GM18519 (cell line): ENCODE results near the gene ZBTB42.

Experiments used
- ATAC-seq: cut with Tn5 transposase; IDR thresholded peaks from one replicate; pipeline ENCODE4 v1.9.1; 2021; ENCODE audit warnings: mild to moderate bottlenecking, moderate library complexity; ENCODE audit not compliant: unreplicated experiment, low FRiP score

The ZBTB42 gene

DNA sequence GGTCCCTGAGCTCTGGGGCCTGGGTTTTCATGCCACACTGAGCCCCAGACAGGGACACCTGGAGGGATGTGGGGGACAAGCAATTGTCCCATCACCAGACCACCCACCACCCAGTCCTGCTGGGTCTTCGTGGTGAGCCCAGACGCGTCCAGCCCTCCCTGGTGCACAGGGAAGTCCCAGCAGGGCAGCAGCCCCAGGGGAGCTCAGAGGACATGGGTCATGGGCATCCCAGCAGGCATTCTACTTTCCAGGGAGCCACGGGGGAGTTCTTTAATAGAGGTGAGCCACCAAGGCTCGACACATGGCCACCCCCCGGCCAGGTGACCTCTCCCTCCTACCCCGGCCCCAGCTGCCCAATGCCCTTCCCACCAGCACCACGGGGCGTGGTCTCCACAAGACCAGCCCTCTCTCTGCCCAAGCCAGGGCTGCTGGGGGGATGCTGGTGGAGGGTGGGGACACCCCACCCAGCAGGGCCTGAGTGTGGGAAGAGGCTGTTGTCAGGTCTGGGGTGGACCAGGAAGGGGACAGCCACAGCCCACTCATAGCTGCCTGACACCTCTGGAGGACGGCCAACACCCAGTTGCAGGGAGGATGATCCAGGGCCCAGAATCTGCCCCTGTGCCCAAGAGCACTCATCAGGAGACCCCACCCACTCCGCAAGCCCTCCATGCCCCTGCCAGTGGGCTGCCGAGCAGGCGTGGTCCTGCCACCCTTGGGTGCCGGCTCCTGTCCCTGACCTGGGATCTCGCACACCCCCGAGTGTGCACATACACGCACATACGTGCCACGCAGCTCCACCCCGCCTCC, 19.4 kb upstream of the ZBTB42 start:
- ATAC-seq, result no peak

DNA sequence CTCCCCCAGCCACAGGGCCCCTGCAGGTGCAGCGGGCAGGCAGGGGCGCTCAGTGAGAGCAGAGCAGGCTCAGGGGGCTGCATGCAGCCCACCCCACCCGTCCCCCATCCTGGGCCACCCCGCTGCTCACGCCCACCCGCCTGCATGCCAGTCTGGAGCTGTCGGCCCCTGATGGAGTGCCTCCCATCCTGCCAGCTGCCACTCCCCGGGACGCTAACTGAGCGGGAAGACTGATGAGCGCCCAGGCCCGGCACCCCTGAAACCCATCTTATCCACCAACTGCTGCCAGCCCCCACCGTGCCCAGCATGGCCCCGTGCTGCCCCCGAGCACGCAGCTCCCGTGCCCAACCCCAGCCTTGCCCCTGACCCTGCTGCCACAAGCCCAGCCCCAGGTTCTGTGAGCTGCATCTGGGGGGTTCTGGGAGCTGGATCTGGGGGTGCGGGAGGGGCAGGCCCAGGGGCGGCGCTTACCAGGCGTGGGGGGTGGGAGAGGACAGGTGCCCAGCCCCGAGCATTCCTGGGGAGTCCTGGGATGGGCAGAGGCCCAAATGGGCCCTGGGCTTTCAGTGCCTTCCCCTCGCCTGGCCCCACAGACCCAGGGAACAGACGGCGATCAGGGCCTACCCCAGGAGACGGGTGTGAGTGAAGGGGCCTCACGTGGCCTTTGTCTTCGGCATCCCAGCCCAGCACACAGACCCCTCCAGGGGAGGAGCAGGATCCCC, 18.7 kb upstream of the ZBTB42 start:
- no peak for ATAC-seq

DNA sequence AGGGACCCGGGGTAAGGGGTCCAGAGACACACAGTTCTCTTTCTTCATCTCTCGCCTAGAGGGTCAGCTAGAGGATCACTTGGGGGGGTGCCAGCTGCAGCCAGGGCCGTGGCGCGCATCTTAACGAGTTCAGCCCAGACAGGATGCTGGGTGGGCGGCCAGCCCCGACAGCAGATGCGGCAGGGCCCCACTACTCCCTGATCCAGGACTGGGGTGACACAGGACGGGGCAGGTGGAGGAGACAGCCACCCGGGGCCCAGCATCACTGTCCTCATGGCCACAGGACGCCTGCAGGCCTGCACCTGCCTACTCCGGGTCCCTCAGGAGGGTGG, 18.1 kb upstream of the ZBTB42 start:
- no peak for ATAC-seq

DNA sequence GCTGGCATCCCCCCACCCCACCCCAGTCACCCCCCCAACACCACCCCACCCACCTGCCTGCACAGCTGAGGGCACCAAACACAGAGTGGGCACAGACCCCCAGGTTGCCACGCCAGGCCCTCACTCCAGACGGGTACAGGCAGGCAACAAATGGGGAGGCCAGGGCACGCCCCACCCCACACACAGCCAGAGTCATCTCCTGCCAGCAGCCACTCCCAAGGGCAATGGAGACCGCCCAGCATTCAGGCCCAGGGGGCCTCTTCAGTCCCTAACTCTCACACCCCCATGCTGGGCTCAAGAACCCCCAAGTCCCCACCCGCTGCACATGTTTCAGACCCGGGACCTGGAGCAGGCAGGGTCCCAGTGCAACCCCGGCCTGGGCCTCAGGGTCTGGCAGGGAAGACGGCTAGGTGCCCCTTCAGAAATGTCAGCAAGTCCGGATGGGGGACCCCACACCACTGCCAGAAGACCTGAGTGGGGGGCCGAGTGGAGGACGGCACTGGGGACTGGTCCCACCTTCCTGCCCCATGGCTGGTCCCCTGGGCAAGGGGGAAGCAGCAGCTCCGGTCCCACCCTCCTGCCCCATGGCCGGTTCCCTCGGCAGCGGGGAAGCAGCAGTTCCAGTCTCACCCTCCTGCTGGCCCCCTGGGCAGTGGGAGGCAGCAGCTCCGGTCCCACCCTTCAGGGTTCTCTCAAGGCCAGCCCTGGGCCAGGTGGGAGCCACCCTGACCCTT, 17.2 kb upstream of the ZBTB42 start:
- no peak for ATAC-seq

DNA sequence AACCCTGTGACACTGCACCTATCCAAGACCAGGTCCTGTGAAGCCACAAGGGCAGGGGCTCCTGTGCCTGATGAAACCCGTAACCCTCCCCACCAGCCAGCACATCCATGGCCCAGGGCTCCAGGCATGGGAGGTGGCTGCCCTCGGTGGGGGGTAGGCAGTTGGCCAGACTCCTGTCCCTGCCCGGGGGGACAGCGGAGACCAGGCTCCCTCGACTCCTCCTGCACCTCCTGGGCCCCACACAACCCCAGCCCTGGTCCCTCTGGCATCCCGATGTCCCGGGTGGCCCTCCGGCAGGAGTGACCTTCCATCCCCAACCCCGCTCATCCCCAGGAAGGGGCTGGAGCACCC, 16.7 kb upstream of the ZBTB42 start:
- ATAC-seq, result no peak

DNA sequence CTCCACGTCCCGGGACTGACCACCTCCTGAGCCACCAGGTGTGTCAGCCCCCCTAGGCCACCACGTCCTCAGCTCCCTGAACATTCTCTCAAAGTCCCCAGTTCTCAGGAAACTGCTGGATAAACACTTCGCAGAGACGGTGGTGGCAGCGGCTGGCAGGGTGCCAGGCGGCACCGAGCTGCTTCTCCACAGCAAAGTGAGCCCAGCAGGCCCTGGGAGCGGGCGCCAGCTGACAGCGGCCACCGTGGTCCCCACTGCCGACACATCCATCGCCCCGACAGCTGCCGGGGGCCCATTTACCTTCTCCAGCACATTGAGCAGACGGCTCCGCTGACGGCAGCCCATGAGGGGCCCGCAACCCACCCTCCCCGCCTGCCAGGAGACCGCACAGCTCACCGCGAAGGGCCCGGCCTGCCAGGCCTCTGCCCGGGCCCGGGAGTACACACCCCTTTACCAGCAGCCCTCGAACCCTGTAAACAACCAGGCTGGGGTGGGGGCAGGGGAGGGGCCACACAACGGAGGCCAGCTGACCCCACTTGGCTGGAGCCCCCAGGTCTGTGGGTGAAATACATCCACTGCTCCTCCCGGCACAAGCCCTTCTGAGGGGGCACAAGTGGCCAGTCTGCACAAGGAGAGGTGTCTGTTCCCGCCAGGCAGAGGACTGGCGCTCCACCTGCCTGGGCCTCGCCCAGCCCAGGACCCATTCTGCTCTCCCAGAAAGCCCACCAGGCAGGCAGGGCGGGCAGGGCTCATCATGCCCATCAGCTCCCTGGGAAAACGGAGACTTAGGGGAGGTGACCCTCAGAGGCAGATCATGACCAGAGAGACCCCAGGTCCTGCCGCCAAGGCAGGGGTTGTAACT, 15.8 kb upstream of the ZBTB42 start:
- no peak for ATAC-seq

DNA sequence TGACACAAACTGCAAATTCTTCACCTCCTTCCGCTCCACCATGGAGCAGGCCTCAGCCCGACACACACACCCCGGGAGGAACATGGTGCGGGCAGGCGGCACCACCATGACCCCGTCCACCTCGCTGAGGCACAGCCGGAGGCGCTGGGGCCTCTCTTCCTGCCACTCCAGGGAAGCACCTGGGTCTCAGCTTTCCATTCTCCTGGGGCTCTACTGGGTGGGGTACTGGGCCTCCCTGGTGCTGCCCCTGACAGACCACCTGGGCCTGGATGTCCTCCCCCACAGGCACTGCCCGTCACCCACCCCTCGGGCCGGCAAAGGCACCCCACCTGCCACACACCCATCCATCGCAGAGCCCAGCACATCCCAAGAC, 15.2 kb upstream of the ZBTB42 start:
- ATAC-seq, result no peak

DNA sequence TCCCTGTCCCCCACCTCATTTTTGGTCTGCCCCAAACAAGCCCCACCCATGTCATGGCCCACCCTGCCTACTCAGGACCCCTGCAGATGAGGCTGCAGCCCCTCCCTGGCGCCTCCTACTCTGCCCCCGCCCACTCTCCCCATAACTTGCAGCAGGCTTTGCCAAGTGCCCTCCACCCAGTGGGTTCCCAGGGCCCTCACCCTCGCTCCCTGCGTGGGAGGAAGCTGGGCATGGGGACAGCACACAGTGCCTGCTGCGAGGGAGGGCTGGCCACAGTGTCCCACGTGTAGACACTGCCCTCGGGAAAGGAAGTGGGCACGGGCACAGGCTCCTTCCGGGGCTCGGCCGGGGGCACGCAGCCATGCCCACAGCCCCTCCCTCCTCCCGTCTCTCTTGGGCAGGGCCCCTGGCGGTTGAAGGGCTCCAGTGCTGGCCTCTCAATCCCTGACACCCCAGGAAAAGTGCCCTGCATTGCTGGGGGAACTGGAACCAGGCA, 14.8 kb upstream of the ZBTB42 start:
- no peak for ATAC-seq

DNA sequence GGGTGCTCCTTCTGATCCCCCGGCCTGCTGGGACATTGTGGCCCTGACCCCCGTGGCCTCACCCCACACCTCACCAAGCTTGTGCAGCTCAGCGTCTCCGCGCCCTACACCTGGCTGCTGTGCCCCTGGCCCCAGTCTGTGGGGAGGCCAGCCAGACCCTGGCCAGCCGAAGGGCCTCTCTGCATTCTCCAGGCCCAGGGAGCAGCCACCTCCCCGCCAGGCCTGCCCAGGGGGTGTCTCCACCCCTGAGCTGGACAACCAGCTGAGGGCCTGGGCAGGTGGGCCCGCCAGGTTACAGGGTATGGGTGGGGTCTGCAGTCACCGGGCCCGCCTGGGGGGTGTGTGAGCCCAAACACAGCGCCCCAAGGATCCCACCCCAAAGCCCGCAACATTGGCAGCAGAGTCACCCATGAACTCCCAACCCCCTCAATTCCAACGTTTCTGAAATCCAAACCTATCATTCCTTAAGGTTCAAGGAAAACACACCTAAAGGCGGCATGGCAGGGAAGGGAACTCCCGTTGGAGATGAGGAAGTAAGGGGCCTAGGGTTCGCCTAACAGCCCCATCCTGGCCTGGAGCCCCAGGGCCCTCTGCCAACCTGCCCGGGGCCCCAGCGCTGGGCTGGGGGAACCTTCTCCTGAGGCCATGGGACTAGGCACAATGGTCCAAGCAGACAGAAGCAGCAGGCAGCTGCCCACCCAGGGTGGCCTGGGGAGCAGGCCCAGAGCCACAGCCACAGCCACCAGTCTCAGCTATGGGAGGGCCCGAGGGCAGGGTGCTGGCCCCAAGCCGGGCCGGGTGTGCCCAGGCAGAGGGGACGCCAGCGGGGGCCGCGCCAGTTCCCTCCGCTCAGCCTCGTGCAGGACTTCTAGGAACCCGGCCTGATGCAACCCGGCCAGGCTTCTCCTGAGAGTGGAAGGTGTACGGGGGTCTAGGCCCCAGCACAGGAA, 13.9 kb upstream of the ZBTB42 start:
- no peak for ATAC-seq

DNA sequence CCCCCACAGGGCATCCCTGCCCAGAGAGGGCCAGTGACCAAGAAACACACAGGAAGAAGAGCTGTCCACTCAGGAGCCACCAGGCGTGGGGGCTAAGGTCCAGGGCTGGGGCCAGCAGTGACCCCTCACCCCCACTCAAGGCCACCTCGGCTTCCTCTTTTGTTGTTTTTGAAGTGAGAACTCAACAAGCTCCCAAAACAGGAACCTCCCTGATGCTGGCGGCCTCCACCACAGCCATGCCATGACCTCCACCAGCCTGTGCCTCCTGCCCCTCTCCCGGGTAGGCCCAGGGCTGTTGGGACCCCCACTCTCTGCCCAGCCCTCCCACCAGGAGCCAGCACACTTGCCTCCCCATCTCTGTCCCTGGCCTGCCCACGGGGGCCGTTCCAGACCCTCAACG, 13.2 kb upstream of the ZBTB42 start:
- ATAC-seq, result no peak

DNA sequence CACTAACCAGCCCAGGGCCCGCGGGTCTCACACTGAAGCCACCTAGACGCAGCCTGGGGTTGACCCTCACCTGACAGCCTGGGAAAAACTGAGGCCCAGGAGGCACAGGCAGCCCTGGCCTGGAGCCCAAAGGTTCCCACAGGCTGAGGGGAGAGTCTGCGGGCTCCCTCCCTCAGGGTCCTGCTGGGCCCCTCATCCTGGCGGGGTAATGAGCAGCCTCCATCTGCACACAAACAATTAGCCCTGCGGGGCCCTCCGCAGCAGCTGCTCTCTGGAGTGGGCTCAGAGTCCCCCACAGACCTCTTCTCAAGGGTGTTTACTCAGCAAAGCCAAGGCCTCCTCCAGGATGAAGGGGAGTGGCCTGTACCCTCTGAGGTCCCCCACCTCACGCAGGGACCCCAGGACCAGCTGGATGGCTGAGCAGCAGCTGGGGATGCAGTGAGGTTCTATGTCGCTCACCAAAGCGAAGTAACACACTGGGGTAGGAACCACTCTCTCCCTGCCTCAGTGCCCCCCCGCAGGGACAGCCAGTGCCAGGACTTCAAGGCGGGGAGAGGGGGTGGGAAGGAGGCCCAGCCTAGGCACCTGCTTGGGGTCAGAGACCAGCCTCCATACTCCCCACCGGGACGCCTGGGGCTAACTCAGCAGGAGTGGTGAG, 12.6 kb upstream of the ZBTB42 start:
- no peak for ATAC-seq

DNA sequence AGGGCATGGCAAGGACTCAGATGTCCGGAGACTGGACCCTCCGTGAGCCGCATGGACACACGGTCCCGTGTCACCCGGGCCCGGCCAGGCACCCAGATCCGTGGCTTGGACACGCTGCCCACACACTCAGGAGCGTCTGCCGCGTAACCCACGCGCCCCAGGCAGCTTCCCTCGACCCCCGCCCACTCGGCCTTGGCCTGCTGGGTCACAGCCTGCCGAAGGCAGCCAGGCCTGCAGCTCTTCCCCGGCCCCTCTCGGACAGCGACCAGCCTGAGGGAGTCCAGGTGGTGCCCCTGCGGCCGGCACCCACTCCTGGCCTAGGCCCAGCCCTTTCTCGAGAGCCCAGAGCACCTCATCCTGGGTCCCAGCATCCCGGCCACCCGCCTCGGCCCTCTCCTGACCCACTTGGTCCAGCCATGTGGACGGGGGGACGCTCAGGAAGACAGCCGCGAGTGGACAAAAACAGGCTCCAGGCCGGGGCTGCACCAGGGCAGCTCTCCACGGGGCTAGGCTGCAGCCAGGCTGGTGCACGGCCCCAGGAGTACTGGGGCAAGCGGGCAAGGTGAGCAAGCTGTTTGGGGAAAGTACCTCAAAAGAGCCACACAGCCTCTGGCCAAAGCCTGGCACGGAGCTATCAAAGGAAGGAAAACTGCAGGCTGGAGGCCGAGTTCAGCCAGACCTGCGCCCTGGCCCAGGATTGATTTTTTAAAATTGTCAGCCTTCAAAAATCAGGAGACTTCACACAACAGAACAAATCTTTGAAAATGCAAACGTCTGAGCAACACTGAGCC, 11.8 kb upstream of the ZBTB42 start:
- no peak for ATAC-seq

DNA sequence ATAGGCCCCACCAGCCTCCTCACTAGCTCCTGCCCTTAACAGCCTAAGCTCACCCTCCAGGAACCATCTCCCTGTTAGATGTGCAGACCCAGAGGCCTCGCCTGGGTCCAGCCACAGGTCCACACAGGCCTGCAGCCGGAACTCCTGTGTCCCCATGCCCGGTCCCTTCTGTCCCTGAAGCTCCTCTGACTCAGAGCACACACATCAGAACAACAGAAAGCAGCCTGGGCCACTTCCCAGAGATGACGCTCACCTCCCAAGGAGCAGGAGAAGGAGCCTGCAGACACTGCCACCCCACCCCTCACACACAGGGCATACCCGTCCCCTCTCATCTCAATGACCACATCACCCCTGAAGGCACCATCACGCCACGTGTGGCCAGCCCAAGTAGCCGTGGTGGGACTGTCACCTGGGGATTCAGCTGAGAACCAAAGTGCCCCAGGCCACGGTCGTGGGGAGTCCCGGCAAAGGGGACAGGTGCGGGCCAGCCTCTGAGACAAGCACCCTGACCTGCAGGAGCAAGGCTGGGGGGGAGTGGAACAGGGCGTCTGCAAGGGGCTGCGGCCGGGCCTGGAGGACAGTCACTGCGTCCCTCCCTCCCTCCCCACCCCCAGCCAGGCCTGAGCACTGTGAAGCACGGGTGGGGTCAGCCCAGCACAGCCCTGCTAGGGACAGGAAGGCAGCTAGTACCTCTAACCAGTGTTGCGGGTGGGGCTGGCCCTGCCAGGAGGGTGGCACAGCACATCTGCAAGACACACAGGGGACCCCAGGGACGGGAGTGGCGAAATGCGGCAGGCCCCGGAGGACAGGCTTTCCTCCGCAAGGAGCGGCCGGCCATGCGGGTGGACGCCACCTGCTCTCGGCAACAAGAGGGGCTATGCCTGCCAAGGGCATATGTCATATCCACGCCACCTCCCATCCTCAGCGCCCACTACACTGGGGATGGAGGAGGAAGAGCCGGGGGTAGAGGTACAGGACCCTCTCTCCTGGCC, 10.9 kb upstream of the ZBTB42 start:
- ATAC-seq, result no peak

DNA sequence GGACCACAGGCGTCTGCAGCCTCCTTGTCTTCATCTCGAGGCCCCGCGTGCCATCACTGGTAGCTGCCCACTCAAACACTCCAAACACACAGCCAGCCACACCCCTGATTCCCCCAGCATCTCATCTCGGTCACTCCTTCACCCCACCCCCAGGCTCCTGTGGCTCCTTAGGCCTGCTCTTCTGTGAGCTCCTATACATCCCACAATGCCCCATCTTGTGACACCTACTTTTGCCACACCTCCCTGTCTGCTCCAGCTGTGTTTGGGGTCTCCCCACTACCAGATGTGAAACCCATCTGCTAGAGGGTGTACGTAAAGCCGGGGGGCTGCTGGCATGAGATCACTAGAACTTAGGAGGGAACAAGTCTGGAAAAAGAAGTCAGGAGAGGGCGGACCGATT, 9.5 kb upstream of the ZBTB42 start:
- no peak for ATAC-seq

DNA sequence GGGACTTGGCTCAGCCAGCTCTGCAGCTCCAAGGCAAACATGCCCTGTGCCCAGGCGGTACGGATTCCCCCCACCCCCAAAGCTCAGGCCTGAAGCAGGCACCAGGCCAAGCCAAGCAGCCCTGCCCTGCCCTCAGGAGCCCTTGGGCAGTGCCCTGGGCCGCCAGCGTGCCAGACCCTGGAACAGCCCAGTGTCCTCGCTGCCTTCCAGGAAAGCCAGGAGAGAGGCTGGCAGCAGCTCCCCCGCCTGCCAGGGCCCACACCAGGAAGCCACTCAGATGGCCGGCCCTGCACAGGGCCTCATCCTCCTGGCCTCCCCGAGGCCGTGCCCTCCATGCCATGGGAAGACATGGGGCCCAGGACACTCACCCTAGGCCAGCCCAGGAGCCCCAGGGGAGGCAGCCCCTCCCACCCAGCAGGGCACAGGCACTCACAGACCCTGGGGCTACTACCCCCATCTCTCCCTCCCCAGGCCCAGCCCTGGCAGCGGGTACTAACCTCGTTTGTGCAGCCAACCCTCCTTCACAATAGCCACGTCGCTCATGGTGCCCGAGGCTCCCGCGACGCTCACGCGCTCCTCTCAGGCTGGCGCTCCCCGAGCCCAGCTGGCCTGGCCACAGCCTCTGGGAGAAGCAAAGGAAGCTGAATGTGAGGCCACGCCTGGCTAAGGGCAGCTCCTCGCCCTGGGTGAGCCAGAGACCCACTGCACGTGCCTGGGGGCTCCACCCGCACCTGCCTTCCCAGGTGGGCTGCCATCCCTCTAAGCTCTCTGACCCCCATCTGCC, 8.6 kb upstream of the ZBTB42 start:
- ATAC-seq, result no peak

DNA sequence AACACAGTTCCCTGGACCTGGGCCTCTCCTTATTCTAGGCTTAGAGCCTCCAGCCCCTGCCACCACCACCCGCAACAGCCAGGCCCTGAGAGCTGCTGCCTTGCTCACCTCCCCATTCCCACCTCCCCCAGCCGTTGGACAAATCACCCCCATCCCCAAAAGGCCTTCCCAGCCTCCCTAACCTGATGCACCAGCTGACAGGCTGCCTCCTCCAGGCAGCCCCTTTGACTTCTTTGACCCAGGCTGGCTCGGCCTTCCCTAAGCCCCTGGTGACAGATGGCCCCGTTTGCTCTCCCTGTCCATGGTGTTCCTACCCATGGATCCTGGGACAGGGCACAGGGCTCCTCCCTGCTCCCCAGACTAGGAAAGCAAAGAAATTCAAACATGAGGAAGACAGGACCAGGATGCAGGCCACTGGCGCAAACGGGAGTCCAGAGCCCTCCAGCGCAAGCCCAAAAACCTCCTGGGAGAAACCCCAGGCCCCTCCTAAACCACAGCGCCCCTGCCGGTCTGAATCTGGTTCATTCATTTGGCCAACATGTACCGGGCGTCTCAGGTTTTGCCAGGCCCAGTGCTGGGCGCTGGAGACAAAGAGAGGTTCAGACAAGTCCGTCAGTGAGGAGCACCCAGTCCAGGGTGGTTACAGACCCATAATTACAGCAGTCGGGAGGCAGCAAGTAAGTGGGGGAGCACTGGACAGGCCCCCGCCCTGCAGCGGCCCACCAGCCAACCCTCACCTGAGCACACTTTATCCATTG, 7.8 kb upstream of the ZBTB42 start:
- no peak for ATAC-seq
